HG03460 (cell line): ENCODE measurements around the gene TAC4.

Experiments used
- ATAC-seq: cut with Tn5 transposase; IDR thresholded peaks from one replicate; pipeline ENCODE4 v1.9.1; 2021; ENCODE audit not compliant: unreplicated experiment

Gene TAC4

DNA sequence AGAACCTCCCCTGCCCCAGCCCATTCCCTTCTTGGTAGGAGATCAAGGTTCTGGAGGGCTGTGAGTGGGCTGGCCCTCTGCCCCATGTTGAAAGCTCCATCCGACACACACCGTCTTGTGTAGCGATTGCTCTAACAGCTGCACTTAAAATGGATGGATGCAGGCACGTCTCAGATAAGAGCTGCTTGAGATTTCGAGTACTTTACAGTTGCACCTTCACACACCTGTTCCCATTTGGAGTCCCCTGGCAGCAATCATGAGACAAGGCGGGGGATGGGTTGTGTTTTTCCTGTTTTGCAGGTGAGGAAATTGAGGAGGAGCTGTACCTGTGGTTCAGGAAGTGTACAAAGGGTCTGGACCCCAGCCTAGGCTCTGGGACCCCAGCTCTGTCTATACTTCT is 25.6 kb upstream of the TAC4 start:
- no peak for ATAC-seq

DNA sequence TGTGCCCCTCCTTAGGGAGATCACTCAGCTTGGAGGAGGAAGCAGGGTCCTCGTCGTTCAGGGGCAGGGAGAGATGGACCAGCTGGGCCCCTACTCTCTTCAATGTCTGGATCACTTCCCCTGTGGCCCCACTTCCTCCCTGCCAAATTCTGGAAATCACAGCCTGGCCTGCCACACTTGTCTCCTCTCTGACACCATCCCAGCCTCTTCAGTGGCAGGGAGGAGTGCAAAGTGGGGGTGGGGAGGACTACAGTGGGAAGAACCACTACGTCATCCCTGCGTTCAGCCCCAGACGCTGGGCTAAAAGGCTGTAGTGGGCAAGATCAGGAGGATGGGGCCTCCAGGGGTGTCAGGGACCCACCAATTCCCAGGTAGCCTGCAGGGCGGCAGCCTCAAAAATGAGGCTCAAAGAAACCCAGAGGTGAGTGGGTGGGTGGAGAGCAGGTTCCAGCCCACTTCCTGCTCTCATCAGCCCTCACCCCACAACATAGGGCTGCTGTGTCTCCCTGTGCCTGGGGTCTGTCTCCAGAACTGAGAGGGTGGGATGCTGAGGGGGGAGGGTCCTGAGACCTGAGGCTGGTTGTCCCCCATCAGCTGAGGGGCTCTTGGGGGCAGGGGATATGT is 25.0 kb upstream of the TAC4 start:
- no peak for ATAC-seq

- no peak for ATAC-seq
Measured at GRCh38 chr17:49871211-49871610, 23.3 kb upstream of the TAC4 start.

DNA sequence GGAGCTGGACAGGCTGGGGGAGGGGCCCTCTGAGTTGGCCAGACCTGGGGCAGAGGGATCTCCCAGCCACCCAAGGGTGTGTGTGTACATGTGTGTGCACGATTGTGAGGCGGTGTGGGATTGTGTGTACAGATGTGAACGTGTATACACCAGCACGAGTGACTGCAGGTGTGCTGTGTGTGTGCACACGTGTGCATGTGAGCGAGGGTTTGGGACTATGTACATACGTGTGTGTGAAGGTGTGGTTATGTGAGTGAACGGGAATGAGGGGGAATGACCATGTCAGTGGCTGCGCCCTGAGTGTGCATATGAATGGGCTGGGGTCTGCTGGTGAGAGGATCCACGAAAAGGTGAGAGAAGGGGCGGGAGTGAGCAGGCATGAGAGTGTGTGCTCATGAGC is 22.4 kb upstream of the TAC4 start:
- no peak for ATAC-seq

DNA sequence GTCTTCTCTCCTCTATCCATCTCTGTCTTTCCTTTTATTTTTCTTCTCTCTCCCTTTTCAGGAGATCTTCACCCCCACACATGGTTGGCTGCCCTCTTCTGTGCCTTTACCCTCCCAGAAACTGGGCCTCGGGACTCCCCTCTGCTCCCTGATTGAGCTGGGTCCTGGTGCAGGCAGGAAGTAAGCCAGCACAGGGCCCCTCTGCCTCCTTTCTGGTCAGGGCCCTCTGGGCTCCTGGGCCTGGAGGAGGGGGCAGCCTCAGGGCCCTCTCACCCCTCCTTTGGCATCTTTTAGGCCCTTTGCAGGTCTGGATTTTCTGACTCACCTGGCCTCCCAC is 21.1 kb upstream of the TAC4 start:
- no peak for ATAC-seq

GRCh38 chr17:49866882-49867413 is 19.1 kb upstream of the TAC4 start:
- ATAC-seq, result no peak

- ATAC-seq, result no peak
Measured at GRCh38 chr17:49866019-49866380, 18.1 kb upstream of the TAC4 start.

- ATAC-seq, result no peak
Measured at GRCh38 chr17:49862781-49863331, 15.0 kb upstream of the TAC4 start.

DNA sequence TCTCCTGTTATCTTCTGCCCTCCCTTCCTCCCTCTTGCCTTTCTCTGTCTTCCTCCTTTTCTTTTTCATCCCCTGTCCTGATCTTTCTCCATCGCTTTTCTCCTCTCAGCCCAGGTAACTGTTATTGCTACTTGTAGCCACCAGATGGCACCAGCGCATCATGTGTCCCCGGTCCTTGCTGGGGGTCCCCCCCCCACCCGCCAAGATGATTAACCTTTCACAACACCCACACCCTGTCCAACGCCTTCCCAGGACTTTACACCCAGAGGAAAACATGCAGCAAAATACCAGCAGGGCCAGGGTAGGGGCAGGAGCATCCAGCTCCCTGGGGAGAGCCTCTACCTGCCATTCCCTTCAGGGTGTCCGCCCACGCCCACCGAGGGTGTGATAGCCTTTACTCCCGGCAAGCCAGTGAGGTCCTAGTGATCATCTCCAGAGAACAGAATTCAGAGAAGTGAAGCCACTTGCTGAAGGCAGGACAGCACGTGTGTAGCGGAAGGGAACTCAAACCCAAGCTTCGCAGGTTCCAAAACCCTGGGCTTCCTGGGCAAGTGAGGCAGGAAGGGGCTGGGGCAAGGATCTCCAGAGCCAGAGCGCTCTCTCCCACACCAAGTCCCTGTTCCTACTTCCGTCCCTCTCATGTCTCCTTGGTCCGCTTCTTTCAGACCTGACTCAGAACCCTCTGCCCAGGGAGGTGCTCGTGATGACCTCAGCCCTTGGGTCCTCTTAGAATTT is 13.4 kb upstream of the TAC4 start:
- ATAC-seq, result no peak

DNA sequence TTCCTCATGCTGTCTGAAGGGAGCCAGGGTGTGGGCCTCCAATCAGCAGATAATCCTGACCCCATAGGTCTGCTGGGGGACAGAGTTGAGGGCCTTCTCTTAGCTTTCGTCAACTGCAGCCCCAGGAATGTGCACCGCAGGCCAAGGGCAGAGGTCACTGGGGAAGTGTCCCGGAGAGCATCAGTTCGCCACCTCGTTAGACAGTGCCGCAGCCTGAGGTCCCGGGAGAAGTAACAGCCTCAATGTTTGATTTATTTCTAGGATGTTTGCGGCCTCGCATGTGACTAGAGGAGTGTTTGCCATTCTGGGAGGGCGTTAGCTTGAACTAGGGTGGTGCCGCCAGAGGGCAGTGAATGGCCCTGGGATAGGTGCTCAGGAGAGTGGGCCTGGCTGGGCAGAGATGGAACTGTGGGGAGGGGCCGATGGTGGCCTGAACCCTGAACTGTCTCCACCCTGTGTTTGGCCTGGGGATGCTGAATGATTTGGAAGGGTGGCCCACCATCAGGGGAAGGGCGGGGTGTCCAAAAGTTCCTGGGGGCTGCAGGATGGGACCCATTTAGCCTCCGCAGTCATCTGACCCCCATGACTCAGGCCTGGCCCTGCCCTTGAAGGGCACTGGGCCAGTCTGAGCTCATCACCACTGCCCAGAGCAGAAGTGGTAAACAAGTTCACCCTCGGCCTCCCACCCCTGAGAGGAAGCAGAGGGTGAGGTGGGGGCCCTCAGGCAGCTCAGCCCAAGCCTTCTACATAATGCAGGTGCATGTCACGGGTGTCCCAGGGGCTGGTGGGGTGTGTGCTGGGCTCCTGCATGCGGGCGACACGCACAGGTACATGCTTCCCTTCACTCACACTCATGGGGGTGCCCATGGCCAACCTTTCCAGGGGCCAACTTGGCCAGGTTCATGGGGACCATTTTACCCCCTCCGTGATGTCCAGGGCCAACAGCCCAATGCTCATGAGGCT is 12.4 kb upstream of the TAC4 start:
- no peak for ATAC-seq

GRCh38 chr17:49858796-49859195 is 10.9 kb upstream of the TAC4 start:
- ATAC-seq, result no peak

- ATAC-seq, result no peak
Measured at GRCh38 chr17:49854126-49854525, 6.3 kb upstream of the TAC4 start.

DNA sequence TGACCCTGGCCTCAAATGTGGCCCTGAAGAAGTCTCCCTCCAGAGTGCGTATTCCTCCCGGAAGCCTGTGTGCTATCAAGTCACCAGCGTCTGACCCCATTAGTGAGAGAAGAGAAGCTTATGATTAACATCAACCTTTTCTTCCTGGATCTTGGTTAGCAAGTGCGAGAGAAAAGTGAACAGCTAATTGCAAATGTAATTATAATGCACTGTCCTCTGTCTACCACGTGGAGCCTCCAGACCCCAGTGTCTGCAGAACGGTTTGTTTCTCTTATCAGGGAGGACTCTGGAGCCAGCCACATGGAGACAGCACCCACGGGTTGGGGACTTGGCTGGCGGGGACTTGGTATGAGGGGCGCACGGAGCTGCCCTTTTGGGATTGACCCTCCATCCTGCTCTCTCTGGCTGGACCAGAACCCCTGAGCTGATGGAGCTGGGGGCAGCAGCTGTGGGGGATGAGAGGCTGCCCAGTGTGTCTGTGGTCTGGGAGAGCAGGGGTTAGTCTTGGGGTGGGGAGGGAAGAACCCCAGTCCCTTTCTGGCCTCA is 5.7 kb upstream of the TAC4 start:
- ATAC-seq, result no peak

GRCh38 chr17:49851387-49852291 is 3.8 kb upstream of the TAC4 start:
- ATAC-seq, result no peak

- ATAC-seq, result no peak
Measured at GRCh38 chr17:49850772-49851386, 3.0 kb upstream of the TAC4 start.

DNA sequence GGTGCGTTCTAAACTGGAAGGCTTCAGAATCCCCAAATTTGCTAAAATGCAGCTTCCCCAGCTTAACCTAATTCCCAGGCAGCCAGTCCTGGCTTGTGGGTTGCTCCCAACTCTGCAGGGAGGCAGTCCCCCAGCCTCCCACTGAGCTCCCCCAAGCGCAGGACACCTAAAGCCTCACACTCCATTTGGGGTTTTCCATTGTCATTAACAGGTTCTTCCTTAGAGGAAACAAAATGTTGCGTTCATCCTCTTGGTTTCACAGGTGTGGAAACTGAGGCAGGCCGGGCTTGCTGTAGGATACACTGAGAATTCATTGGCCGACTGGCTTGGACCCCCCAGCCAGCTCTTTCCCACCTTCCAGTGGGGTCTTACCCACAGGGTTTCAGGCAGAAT is 2.3 kb upstream of the TAC4 start:
- ATAC-seq, result no peak

- ATAC-seq, result no peak
Measured at GRCh38 chr17:49848739-49849138, 870 bp upstream of the TAC4 start.

DNA sequence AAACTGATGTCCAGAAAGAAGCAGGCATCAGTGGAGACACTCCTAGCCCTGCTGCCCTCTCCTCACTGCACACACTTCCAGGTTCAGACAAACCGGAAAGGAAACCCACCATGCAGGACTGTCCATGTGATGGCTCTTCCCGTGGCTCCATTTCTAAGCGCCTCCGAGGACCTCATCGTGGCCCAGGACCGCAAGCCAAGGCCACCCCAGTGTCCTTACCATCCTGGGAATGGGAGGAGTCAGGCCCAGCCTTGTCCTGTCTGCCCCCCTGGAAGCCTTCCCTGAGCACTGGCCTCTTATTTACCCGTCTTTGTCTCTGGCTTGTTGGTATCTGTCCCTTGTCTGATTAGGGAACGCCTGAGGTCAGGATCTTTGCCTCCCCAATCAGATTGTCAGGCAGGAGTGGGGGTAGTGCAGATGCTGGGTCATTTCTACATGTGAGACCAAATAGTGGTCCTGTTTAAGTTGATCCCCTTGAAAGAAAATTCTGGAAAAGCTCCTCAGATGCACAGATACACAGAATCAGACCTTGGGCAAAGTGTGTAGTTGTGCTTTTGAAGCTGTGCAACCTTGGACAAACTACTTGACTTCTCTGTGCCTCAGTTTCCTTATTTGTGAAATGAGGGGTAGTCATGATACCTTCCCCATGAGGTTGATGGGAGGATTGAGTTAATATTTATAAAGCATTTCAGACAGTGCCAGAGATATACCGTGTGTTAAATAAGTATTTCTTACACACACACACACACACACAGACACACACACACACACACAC is 744 bp downstream of the TAC4 start:
- ATAC-seq, result no peak

DNA sequence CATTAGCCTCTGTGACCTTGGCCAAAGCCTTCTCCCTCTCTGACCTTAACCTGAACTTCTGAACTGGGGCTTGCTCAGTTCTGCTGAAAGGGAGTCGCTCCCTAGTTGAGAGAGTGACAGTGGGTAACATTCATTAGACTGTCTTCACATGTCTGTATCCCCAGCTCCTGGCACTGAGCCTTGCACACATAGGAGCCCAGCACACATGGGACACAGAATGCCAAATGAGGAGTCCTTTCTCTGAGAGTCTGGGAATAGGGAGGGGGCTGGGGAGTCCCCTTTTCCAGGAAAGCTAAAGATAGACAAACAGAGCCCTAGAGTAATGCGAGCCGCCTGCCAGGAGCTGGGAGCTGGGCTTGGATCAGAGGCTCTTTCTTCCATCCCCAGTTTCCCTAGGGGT is 2.5 kb downstream of the TAC4 start:
- no peak for ATAC-seq
